ENCODE data around the gene ZNF674. TPM values are rescaled to one million over a fixed set of nuclear protein-coding genes. Genes with fewer than 3 reads are reported as not detected.
"Not testable (repeated sequence)": the region's sequence is repeated elsewhere in the genome, so short reads cannot be mapped to it uniquely, and the experiment has no call there.

Gene ZNF674
- total RNA-seq, 2 experiments from 2014 or later = 5.4 to 5.5 TPM

DNA sequence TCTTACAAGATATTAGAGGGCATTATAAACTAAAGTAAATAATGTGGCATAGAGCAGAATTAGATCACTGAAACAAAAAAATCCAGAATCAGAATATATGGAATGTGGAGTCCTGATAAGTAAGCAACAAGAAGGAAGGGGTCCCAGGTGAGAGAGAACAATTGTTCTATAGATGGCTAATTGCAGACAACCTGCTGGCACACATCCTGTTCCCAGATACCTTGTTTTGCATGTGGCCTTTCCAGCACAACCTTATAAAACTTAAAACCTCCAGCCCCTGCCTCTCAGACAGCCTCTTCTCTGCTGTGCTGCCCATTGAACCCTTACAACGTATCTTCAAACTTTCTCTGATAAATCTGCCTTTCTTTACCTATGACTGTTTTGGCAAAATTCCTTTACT, 4.7 kb upstream of the ZNF674 start:
- H3K36me3 ChIP-seq (ENCODE audit: insufficient read depth, low read length) = peaks cover 16% of the 10 kb centered on the region
- no peak for DNase-seq (ENCODE audit: low spot score)
- H3K79me2 ChIP-seq (ENCODE audit: insufficient read depth, low read depth, low read length) = peaks cover 26% of the 10 kb centered on the region
- POLR2A ChIA-PET = no interaction called here
- TF ChIP-seq, protein P1, sequence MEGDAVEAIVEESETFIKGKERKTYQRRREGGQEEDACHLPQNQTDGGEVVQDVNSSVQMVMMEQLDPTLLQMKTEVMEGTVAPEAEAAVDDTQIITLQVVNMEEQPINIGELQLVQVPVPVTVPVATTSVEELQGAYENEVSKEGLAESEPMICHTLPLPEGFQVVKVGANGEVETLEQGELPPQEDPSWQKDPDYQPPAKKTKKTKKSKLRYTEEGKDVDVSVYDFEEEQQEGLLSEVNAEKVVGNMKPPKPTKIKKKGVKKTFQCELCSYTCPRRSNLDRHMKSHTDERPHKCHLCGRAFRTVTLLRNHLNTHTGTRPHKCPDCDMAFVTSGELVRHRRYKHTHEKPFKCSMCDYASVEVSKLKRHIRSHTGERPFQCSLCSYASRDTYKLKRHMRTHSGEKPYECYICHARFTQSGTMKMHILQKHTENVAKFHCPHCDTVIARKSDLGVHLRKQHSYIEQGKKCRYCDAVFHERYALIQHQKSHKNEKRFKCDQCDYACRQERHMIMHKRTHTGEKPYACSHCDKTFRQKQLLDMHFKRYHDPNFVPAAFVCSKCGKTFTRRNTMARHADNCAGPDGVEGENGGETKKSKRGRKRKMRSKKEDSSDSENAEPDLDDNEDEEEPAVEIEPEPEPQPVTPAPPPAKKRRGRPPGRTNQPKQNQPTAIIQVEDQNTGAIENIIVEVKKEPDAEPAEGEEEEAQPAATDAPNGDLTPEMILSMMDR (conservative IDR thresholded peaks at IDR 0.05; ENCODE audit: low read length) = no peak
- no peak for TF ChIP-seq EZH2phosphoT487 (IDR thresholded peaks at IDR 0.05; ENCODE audit: borderline replicate concordance, low read depth, low read length)
- H2AFZ ChIP-seq (ENCODE audit: low read length) = no peak overlapping the region
- BruUV-seq (replicated peaks) = no TSS peak
- CTCF ChIA-PET (ENCODE audit: unreplicated experiment) = no interaction called here
- no peaks in the 10 kb centered on the region for H3K9me3 ChIP-seq (ENCODE audit: low read length)
- no peaks in the 10 kb centered on the region; the same call in 1 of the 2 replicates for H4K20me1 ChIP-seq (ENCODE audit: insufficient read depth, low read length)
- H3K4me2 ChIP-seq (ENCODE audit: low read length) = no peak overlapping the region
- no peak overlapping the region for H3K4me3 ChIP-seq (ENCODE audit: low read depth, low read length, poor library complexity, severe bottlenecking)
- intact Hi-C loops (cut with micrococcal nuclease; ENCODE audit: unreplicated experiment) = no loop called here
- no peaks in the 10 kb centered on the region for H3K9me2 ChIP-seq (ENCODE audit: insufficient read depth, low read length)
- H3K27ac ChIP-seq (ENCODE audit: low read depth, low read length, poor library complexity, severe bottlenecking) = no peak overlapping the region
- H3K4me1 ChIP-seq (ENCODE audit: insufficient read depth, low read length, poor library complexity, severe bottlenecking) = peaks cover 8% of the 10 kb centered on the region

DNA sequence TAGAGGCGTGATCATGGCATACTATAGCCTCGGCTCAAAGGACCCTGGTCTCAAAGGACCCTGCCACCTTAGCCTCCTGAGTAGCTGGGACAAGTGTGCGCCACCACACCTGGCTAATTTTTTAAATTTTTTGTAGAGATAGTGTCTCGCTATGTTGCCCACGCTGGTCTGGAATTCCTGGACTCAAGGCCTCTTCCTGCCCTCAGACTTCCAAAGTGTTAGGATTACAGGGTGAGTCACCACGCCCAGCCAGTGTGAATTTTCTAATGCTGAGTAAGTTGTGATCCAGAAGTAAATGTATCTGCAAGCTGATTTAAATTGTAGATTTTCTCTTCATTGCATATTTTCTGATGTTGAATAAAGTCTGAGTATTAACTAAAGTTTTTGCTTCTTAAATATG, 2.6 kb upstream of the ZNF674 start:
- POLR2A ChIA-PET = interaction anchor here (0.5 kb wide), 1 partner anchor 65 kb away, joined by 4 read pairs; no protein-coding TSS in a partner anchor
- H3K9me2 ChIP-seq (ENCODE audit: insufficient read depth, low read length) = no peaks in the 10 kb centered on the region
- TF ChIP-seq EZH2phosphoT487 (IDR thresholded peaks at IDR 0.05; ENCODE audit: borderline replicate concordance, low read depth, low read length) = no peak
- TF ChIP-seq, protein P1 (conservative IDR thresholded peaks at IDR 0.05; ENCODE audit: low read length) = no peak
- H2AFZ ChIP-seq (ENCODE audit: low read length) = no peak overlapping the region
- H3K9me3 ChIP-seq (ENCODE audit: low read length) = no peaks in the 10 kb centered on the region
- no peak overlapping the region for H3K4me3 ChIP-seq (ENCODE audit: low read depth, low read length, poor library complexity, severe bottlenecking)
- peaks cover 21% of the 10 kb centered on the region for H3K4me1 ChIP-seq (ENCODE audit: insufficient read depth, low read length, poor library complexity, severe bottlenecking)
- no peak overlapping the region for H3K4me2 ChIP-seq (ENCODE audit: low read length)
- no peak for DNase-seq (ENCODE audit: low spot score)
- intact Hi-C loops (cut with micrococcal nuclease; ENCODE audit: unreplicated experiment) = no loop called here
- no peaks in the 10 kb centered on the region; the same call in 1 of the 2 replicates for H4K20me1 ChIP-seq (ENCODE audit: insufficient read depth, low read length)
- H3K79me2 ChIP-seq (ENCODE audit: insufficient read depth, low read depth, low read length) = peaks cover 26% of the 10 kb centered on the region
- peaks cover 16% of the 10 kb centered on the region for H3K36me3 ChIP-seq (ENCODE audit: insufficient read depth, low read length)
- H3K27ac ChIP-seq (ENCODE audit: low read depth, low read length, poor library complexity, severe bottlenecking) = no peak overlapping the region
- BruUV-seq (replicated peaks) = no TSS peak
- CTCF ChIA-PET (ENCODE audit: unreplicated experiment) = no interaction called here

DNA sequence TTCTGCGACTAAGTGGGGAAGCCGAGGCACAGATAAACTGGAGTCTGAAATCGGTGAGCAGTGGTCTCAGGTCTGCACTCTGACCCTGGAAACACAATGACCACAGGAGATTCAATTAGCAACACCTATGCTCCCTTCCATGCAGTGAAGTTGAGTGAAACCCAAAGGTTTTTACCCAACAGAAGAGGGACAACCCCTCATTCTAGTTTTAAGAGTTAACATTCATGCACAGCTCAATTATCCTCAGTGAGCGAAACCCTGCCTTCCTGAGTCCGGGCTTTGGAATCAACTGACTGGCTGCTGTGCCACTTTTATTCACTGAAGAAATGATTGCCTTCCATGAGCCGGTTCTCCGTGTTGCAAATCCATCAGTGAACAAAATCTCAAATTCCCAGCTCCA, 694 bp downstream of the ZNF674 start:
- BruUV-seq (replicated peaks); H4K20me1 ChIP-seq (ENCODE audit: insufficient read depth, low read length); intact Hi-C loops (cut with micrococcal nuclease; ENCODE audit: unreplicated experiment); CTCF ChIA-PET (ENCODE audit: unreplicated experiment); POLR2A ChIA-PET; DNase-seq (ENCODE audit: low spot score); H3K9me3 ChIP-seq (ENCODE audit: low read length); H3K9me2 ChIP-seq (ENCODE audit: insufficient read depth, low read length): not testable (repeated sequence)
- peak overlapping the region; percentile 97 for H3K4me2 ChIP-seq (ENCODE audit: low read length)
- peak overlapping the region; percentile 92; the same call in 1 of the 2 replicates for H2AFZ ChIP-seq (ENCODE audit: low read length)
- peak overlapping the region; percentile 47 for H3K27ac ChIP-seq (ENCODE audit: low read depth, low read length, poor library complexity, severe bottlenecking)
- peaks cover 26% of the 10 kb centered on the region for H3K79me2 ChIP-seq (ENCODE audit: insufficient read depth, low read depth, low read length)
- peak overlapping the region; percentile 100 for H3K4me3 ChIP-seq (ENCODE audit: low read depth, low read length, poor library complexity, severe bottlenecking)
- peaks cover 13% of the 10 kb centered on the region for H3K4me1 ChIP-seq (ENCODE audit: insufficient read depth, low read length, poor library complexity, severe bottlenecking)
- H3K36me3 ChIP-seq (ENCODE audit: insufficient read depth, low read length) = peaks cover 16% of the 10 kb centered on the region

Data from OCI-LY7 (cell line).